GM10248 (cell line): ENCODE measurements around the gene BPGM.

ENCODE experiments used
- CTCF ChIA-PET: fragments of 300-600 bp; sonication (Branson Sonifier 250); formaldehyde crosslinking; extraction: SDS; loops from one replicate; lab custom pipeline; 2021; ENCODE audit warnings: antibody characterized with exemption; lab: Yijun Ruan, JAX
- POLR2A ChIA-PET: fragments of 350-650 bp; sonication (Branson Sonifier 250); formaldehyde crosslinking; extraction: SDS; loops from one replicate; lab custom pipeline; 2020; ENCODE audit warnings: antibody characterized with exemption; lab: Yijun Ruan, JAX
- DNase-seq: peaks from one replicate; pipeline ENCODE4 v3.0.0; 2012; ENCODE audit errors: extremely low spot score
- TF ChIP-seq, protein P1 (sequence below): IDR thresholded peaks from 2 replicates; pipeline ENCODE4 v1.5.1; 2012; ENCODE audit warnings: mild to moderate bottlenecking, low read depth; ENCODE audit errors: extremely low read depth, missing control alignments, control extremely low read depth

BPGM gene

DNA sequence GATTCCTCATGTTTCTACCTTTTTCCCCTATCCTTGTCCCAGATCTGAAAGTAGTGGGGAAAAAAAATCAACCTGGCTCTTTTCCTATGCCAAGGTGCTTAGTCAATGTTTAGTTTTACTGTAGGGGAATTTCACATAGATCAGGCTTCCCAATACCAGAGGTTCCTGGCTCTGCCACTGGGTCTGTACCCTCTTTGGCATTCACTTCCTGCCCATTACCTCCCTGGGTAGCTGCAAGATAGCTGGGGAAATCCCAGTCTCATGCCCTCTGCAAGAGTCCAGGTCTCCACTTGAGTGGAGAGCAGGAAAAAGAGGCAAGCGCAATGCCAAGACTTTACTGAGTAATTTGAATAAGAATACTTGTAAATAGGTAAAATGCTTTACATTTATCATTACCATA is 3.5 kb upstream of the BPGM start:
- TF ChIP-seq, protein P1, sequence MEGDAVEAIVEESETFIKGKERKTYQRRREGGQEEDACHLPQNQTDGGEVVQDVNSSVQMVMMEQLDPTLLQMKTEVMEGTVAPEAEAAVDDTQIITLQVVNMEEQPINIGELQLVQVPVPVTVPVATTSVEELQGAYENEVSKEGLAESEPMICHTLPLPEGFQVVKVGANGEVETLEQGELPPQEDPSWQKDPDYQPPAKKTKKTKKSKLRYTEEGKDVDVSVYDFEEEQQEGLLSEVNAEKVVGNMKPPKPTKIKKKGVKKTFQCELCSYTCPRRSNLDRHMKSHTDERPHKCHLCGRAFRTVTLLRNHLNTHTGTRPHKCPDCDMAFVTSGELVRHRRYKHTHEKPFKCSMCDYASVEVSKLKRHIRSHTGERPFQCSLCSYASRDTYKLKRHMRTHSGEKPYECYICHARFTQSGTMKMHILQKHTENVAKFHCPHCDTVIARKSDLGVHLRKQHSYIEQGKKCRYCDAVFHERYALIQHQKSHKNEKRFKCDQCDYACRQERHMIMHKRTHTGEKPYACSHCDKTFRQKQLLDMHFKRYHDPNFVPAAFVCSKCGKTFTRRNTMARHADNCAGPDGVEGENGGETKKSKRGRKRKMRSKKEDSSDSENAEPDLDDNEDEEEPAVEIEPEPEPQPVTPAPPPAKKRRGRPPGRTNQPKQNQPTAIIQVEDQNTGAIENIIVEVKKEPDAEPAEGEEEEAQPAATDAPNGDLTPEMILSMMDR, result no peak
- ChIA-PET POLR2A (no interaction called here), CTCF (interaction anchor here (10.1 kb wide), 1 partner anchor 10 kb away, joined by 99 read pairs; no protein-coding TSS in a partner anchor)
- no peak for DNase-seq

DNA sequence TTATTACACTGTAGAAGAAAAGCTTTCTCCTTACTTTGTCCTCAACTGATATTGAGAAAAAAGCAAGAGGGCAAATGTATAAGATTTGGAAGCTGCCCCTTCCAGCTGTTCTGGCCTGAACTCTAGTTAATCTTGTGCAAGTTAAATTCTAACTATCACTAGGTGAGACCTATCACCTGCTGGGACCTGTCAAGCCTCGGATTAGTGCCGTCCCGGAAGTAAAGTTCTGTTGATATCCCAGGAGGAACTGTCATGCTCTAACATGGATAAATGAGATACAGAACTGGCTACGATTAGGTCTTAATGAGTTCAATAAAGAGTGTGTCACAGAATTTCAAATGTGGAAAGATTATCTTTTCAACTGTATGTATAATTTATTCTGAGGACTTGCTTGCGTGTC is 1.2 kb upstream of the BPGM start:
- POLR2A ChIA-PET, result interaction anchor here (1.0 kb wide), 1 partner anchor 519 kb away, joined by 3 read pairs; no protein-coding TSS in a partner anchor
- CTCF ChIA-PET, result interaction anchor here (0.8 to 10.1 kb wide), 9 partner anchors 9 to 341 kb away, joined by 3 to 99 read pairs (median 3); partner anchors contain the start of genes AGBL3 and SLC35B4
- no peak for DNase-seq

DNA sequence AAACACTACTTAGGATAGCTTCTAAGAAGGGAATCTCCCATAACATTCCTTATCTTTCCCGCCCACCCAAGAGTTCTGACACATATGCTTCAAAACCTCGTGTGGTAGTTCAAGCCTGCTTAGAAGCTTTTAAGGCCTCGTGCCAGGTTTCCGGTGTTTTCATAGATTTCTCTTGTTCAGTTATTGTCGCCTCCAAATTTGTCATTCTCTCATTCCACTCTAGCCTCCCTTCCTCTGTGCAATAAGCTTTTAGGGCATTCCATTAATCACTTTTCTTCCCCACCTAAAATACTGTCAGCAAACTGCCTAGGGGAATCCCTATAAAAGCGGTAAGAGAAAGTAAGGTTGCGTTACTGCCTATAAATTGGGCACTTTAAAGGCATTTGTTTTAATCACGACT is 718 bp upstream of the BPGM start:
- no peak for DNase-seq
- CTCF ChIA-PET, result interaction anchor here (0.8 to 10.1 kb wide), 11 partner anchors 9 to 341 kb away, joined by 3 to 99 read pairs (median 3); partner anchors contain the start of genes AGBL3 and SLC35B4
- TF ChIP-seq, protein P1, result no peak
- POLR2A ChIA-PET, result interaction anchor here (1.0 to 2.1 kb wide), 3 partner anchors 10 to 519 kb away, joined by 3 to 9 read pairs (median 7); no protein-coding TSS in a partner anchor

More for the DNA sequence above, 1.2 kb upstream of the BPGM start:
- TF ChIP-seq, protein P1, result no peak

DNA sequence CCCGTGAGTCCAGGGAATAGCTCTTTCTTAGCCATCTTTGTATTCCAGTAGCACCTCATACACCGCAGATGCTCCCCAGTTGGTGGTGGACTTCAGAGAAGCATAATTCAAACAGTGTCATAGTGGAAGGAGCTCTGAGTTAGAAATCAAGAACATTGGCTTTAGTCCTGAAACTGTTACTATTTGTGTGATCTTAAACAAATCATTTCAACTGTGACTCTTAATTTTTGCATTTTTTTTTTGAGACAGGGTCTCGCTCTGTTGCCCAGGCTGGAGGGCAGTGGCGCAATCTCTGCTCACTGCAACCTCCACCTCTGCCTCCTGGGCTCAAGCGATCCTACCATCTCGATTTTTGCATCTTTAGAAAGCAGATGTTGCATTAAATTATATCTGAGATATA is 1.8 kb downstream of the BPGM start:
- CTCF ChIA-PET, result interaction anchor here (0.9 to 10.1 kb wide), 7 partner anchors 8 to 338 kb away, joined by 3 to 99 read pairs (median 3); partner anchors contain the start of gene AGBL3
- POLR2A ChIA-PET, result interaction anchor here (0.6 to 2.1 kb wide), 5 partner anchors 9 to 512 kb away, joined by 3 to 7 read pairs (median 3); no protein-coding TSS in a partner anchor
- TF ChIP-seq, protein P1, result no peak
- DNase-seq, result no peak

- CTCF ChIA-PET, result interaction anchor here (1.5 to 10.1 kb wide), 3 partner anchors 9 to 17 kb away, joined by 3 to 99 read pairs (median 15); no protein-coding TSS in a partner anchor
- POLR2A ChIA-PET, result no interaction called here
- no peak for DNase-seq
- TF ChIP-seq, protein P1, result no peak
Measured at GRCh38 chr7:134649226-134649775, 2.6 kb downstream of the BPGM start.

- DNase-seq, result no peak
- POLR2A ChIA-PET, result no interaction called here
Measured at GRCh38 chr7:134651991-134652390, 5.3 kb downstream of the BPGM start.

More at GRCh38 chr7:134651991-134652390, 5.3 kb downstream of the BPGM start:
- TF ChIP-seq, protein P1, result no peak
- CTCF ChIA-PET, result no interaction called here
